ENCODE results near the gene CYP2C8.
"Not testable (repeated sequence)": the region's sequence is repeated elsewhere in the genome, so short reads cannot be mapped to it uniquely, and the experiment has no call there.

CYP2C8 gene

GRCh38 chr10:95069286-95069685 is at the start of gene CYP2C8:
Gene CYP2C8 (minus strand): TSS chr10:95069497. CDS start chr10:95069402, 95 bp downstream.
- Histone ChIP-seq H3K4me3 (no peak within 1 kb of the TSS), H3K36me3 (no peaks in the 10 kb centered on the region), H3K9me3 (no peaks in the 10 kb centered on the region), H3K4me1 (no peaks in the 10 kb centered on the region), H3K27ac (no peak within 1 kb of the TSS), H3K27me3 (no peaks in the 10 kb centered on the region)
- TF ChIP-seq, protein P1, sequence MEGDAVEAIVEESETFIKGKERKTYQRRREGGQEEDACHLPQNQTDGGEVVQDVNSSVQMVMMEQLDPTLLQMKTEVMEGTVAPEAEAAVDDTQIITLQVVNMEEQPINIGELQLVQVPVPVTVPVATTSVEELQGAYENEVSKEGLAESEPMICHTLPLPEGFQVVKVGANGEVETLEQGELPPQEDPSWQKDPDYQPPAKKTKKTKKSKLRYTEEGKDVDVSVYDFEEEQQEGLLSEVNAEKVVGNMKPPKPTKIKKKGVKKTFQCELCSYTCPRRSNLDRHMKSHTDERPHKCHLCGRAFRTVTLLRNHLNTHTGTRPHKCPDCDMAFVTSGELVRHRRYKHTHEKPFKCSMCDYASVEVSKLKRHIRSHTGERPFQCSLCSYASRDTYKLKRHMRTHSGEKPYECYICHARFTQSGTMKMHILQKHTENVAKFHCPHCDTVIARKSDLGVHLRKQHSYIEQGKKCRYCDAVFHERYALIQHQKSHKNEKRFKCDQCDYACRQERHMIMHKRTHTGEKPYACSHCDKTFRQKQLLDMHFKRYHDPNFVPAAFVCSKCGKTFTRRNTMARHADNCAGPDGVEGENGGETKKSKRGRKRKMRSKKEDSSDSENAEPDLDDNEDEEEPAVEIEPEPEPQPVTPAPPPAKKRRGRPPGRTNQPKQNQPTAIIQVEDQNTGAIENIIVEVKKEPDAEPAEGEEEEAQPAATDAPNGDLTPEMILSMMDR (IDR thresholded peaks at IDR 0.05), result no peak
- intact Hi-C loops (cut with DNase I; ENCODE audit: low total_unique reads), result no loop called here
- no peak for DNase-seq

DNA sequence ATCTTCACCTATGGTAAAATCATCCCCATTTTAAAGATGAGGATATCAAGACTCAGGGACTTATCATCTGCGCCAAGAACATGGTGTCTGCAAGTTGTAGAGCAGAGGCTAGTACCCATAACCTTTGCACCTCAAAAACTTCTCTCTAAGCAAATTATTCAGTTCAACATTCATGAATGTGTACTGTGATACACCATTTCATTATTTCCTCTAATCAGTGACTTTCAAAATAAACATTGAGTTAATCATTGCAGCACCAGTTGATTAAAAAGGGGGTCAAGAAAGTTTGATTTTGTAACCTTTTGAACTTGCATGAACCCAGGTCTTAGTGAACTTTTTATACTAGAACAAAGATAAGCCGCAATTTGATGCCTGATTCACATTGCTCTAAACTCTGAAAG is 47.6 kb upstream of the CYP2C8 start:
- Histone ChIP-seq H3K27ac (no peak overlapping the region), H3K4me3 (no peak overlapping the region), H3K27me3 (no peaks in the 10 kb centered on the region), H3K9me3 (peaks cover 2 to 44% (median 15%) of the 10 kb centered on the region in 3 donors), H3K4me1 (no peaks in the 10 kb centered on the region), H3K36me3 (no peaks in the 10 kb centered on the region)
- TF ChIP-seq, protein P1 (IDR thresholded peaks at IDR 0.05), result no peak
- no peak for DNase-seq
- intact Hi-C loops (cut with DNase I; ENCODE audit: low total_unique reads), result no loop called here

GRCh38 chr10:95110823-95111222 is 41.5 kb upstream of the CYP2C8 start:
- DNase-seq; H3K36me3 ChIP-seq; H3K27me3 ChIP-seq; H3K4me3 ChIP-seq; intact Hi-C loops (cut with DNase I; ENCODE audit: low total_unique reads); H3K9me3 ChIP-seq; H3K4me1 ChIP-seq; H3K27ac ChIP-seq: not testable (repeated sequence)

GRCh38 chr10:95097805-95098204 is 28.5 kb upstream of the CYP2C8 start:
- intact Hi-C loops (cut with DNase I; ENCODE audit: low total_unique reads), result no loop called here
- no peak for DNase-seq
- Histone ChIP-seq H3K4me3 (no peak overlapping the region), H3K27me3 (no peaks in the 10 kb centered on the region), H3K4me1 (no peaks in the 10 kb centered on the region), H3K27ac (no peak overlapping the region), H3K9me3 (no peaks in the 10 kb centered on the region), H3K36me3 (no peaks in the 10 kb centered on the region)
- TF ChIP-seq, protein P1 (IDR thresholded peaks at IDR 0.05), result no peak

- no peaks in the 10 kb centered on the region for H3K4me1 ChIP-seq
Measured at GRCh38 chr10:95096143-95096542, 26.8 kb upstream of the CYP2C8 start.

GRCh38 chr10:95079626-95080025 is 10.3 kb upstream of the CYP2C8 start:
- H3K9me3 ChIP-seq; H3K4me1 ChIP-seq; H3K4me3 ChIP-seq; H3K27me3 ChIP-seq; DNase-seq; intact Hi-C loops (cut with DNase I; ENCODE audit: low total_unique reads); H3K27ac ChIP-seq; H3K36me3 ChIP-seq: not testable (repeated sequence)

More at GRCh38 chr10:95096143-95096542, 26.8 kb upstream of the CYP2C8 start:
- intact Hi-C loops (cut with DNase I; ENCODE audit: low total_unique reads), result no loop called here
- no peak overlapping the region for H3K27ac ChIP-seq
- no peaks in the 10 kb centered on the region for H3K27me3 ChIP-seq
- TF ChIP-seq, protein P1 (IDR thresholded peaks at IDR 0.05), result no peak
- no peak for DNase-seq
- H3K36me3 ChIP-seq, result no peaks in the 10 kb centered on the region
- no peak overlapping the region for H3K4me3 ChIP-seq
- no peaks in the 10 kb centered on the region for H3K9me3 ChIP-seq

DNA sequence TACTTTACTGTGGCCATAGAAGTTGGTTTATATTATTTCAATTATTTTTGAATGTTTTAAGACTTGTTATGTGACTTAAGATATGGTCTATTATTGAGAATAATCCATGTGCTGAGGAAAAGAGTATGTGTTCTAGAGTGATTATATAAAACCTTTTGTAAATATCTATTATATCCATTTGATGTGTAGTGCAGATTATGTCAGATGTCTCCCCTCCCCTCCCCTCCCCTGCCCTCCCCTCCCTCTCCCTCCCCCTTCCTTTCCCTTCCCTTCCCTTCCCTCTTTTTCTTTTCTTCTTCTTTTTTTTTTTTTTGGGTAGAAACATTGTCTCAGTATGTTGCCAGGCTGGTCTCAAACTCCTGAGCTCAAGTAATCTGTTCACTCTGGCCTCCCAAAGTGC is 8.3 kb upstream of the CYP2C8 start:
- Histone ChIP-seq H3K27ac (no peak overlapping the region), H3K4me3 (no peak overlapping the region), H3K4me1 (no peaks in the 10 kb centered on the region), H3K36me3 (no peaks in the 10 kb centered on the region), H3K9me3 (no peaks in the 10 kb centered on the region), H3K27me3 (no peaks in the 10 kb centered on the region)
- TF ChIP-seq, protein P1 (IDR thresholded peaks at IDR 0.05), result no peak
- no peak for DNase-seq
- intact Hi-C loops (cut with DNase I; ENCODE audit: low total_unique reads), result no loop called here

Data from tibial artery (tissue), 4 donors.